22Rv1 (cell line): ENCODE results near the gene RPL36.

Experiments used
- H3K27ac ChIP-seq: fragments of 450-650 bp; 2 replicates; pipeline ENCODE4 v1.5.1; 2017
- CTCF ChIP-seq: fragments of 450-650 bp; IDR thresholded peaks from 2 replicates; pipeline ENCODE4 v1.5.1; 2017; ENCODE audit warnings: mild to moderate bottlenecking
- ZFX ChIP-seq: fragments of 450-650 bp; IDR thresholded peaks from 2 replicates; pipeline ENCODE4 v1.6.1; 2017; ENCODE audit warnings: antibody characterized with exemption, borderline replicate concordance

RPL36 gene

GRCh38 chr19:5684694-5685430 is 5.2 kb upstream of the RPL36 start:
- H3K27ac ChIP-seq: no peak overlapping the region
- TF ChIP-seq CTCF (no peak), ZFX (no peak)

GRCh38 chr19:5686326-5686646 is 3.8 kb upstream of the RPL36 start:
- TF ChIP-seq ZFX: no peak
- no peak for TF ChIP-seq CTCF
- H3K27ac ChIP-seq: peak overlapping the region; percentile 71

- H3K27ac ChIP-seq: peak overlapping the region; percentile 71
- TF ChIP-seq ZFX (no peak), CTCF (peak; percentile 98)
Measured at GRCh38 chr19:5686647-5687359, 3.3 kb upstream of the RPL36 start.

- TF ChIP-seq CTCF: peak; percentile 73
- no peak for TF ChIP-seq ZFX
- H3K27ac ChIP-seq: peak overlapping the region; percentile 71
Measured at GRCh38 chr19:5687360-5688198, 2.5 kb upstream of the RPL36 start.

- H3K27ac ChIP-seq: peak overlapping the region; percentile 92
Measured at GRCh38 chr19:5688262-5688881, 1.7 kb upstream of the RPL36 start.

- H3K27ac ChIP-seq: peak overlapping the region; percentile 92
- no peak for TF ChIP-seq ZFX
- no peak for TF ChIP-seq CTCF
Measured at GRCh38 chr19:5690955-5691821, 1.1 kb downstream of the RPL36 start.
